ENCODE results near the gene TYW3. TPM values are rescaled to one million over a fixed set of nuclear protein-coding genes. Genes with fewer than 3 reads are reported as not detected.
A peak's percentile ranks its signal among the peaks of the same experiment; 100 is the strongest.

Gene TYW3
- total and polyA plus RNA-seq, 2 of the 8 experiments (the other 6 are each of a cell fraction or from before 2014, with no cell fraction given) = 6.9 to 31.4 TPM

- H3K56ac ChIP-seq (replicated peaks; ENCODE audit: insufficient read length, low read depth, low read length) = no peak overlapping the region
- TF ChIP-seq RBBP5 (IDR thresholded peaks at IDR 0.05; ENCODE audit: borderline replicate concordance, low read depth, low read length) = no peak
- TF ChIP-seq CEBPB (IDR thresholded peaks at IDR 0.05; ENCODE audit: low read depth, low read length) = 0 out of 2 replicates have a peak, but pooled peaks have one; percentile 21
- no peak for TF ChIP-seq USF2 (IDR thresholded peaks at IDR 0.05; ENCODE audit: low read length)
- no peak for TF ChIP-seq RXRA (IDR thresholded peaks at IDR 0.05; ENCODE audit: insufficient read depth, low read depth, low read length)
- TF ChIP-seq NANOG (IDR thresholded peaks at IDR 0.05; ENCODE audit: insufficient read depth, low read depth, low read length, poor library complexity, severe bottlenecking) = no peak
- 95% methylated on average over 1 of the region's 1 CpG; no CpG with 5 or more reads in 1 of the 2 experiments for WGBS, 2 experiments (ENCODE audit: extremely low coverage in 1 of 2, insufficient coverage in 1 of 2, insufficient read length in 1 of 2, insufficient replicate concordance in 2 of 2, low coverage in 1 of 2, low lambda C conversion rate in 2 of 2, missing lambda C conversion rate in 1 of 2)
- no peak overlapping the region for H3K4ac ChIP-seq (replicated peaks; ENCODE audit: insufficient read length, low read depth, low read length)
- H2BK120ac ChIP-seq (replicated peaks; ENCODE audit: low read depth, low read length) = no peak overlapping the region
- no peak overlapping the region for H3K4me2 ChIP-seq (ENCODE audit: insufficient read depth in 1 of 2, low read depth in 2 of 2, low read length in 2 of 2)
- FAIRE-seq (no peak), DNase-seq (ENCODE audit: low read depth in 1 of 2, low spot score in 2 of 2) (no peak)
- H4K91ac ChIP-seq (replicated peaks; ENCODE audit: insufficient read length, low read length) = no peak overlapping the region
- H3K4me3 ChIP-seq (ENCODE audit: extremely low read depth in 1 of 4, insufficient read depth in 2 of 4, low read depth in 3 of 4, low read length in 4 of 4) = no peak overlapping the region
- H3K23me2 ChIP-seq (ENCODE audit: low read depth, low read length) = no peaks in the 10 kb centered on the region
- no peaks in the 10 kb centered on the region for H3K4me1 ChIP-seq (replicated peaks in 1 of 4; ENCODE audit: control insufficient read depth in 3 of 4, insufficient read depth in 4 of 4, low read length in 3 of 4)
- POLR2A ChIA-PET (ENCODE audit: partially characterized antibody) = no interaction called here
- H3K9ac ChIP-seq (replicated peaks in 1 of 4; ENCODE audit: extremely low read depth in 1 of 4, low read depth in 3 of 4, low read length in 3 of 4) = no peak overlapping the region
- H2BK20ac ChIP-seq (ENCODE audit: low read length) = no peak overlapping the region
- no peak overlapping the region for H3K18ac ChIP-seq (ENCODE audit: extremely low read depth, low read length)
- no peak overlapping the region for H2BK12ac ChIP-seq (ENCODE audit: low read depth, low read length)
- H4K8ac ChIP-seq (ENCODE audit: extremely low read depth, insufficient read depth, low read length) = no peak overlapping the region
- H3K23ac ChIP-seq (ENCODE audit: insufficient read length) = no peak overlapping the region
- CTCF ChIA-PET (ENCODE audit: partially characterized antibody) = interaction anchor here (0.7 to 1.6 kb wide), 3 partner anchors 9 to 28 kb away, joined by 4 to 7 read pairs (median 4); no protein-coding TSS in a partner anchor
- H2AK5ac ChIP-seq (ENCODE audit: low read depth, low read length) = no peak overlapping the region
- no peak overlapping the region for H4K5ac ChIP-seq (ENCODE audit: insufficient read length, low read depth, low read length)
- no peak overlapping the region for H2BK5ac ChIP-seq (ENCODE audit: low read depth, low read length)
- H2AFZ ChIP-seq (ENCODE audit: low read length) = no peak overlapping the region
- no peak overlapping the region for H3K14ac ChIP-seq (ENCODE audit: insufficient read length)
- H3K9me3 ChIP-seq (ENCODE audit: insufficient read depth in 2 of 2, low read depth in 1 of 2, low read length in 1 of 2) = no peaks in the 10 kb centered on the region
- H3K79me1 ChIP-seq (ENCODE audit: low read depth, low read length) = no peaks in the 10 kb centered on the region
- no peak overlapping the region for H3K27ac ChIP-seq (ENCODE audit: low read depth, low read length)
- no peaks in the 10 kb centered on the region for H3K79me2 ChIP-seq (ENCODE audit: control insufficient read depth in 1 of 2, insufficient read depth in 2 of 2, low read length in 2 of 2)
- peaks cover 0 to 2% of the 10 kb centered on the region in 2 experiments for H4K20me1 ChIP-seq (replicated peaks in 1 of 2; ENCODE audit: control insufficient read depth in 1 of 2, insufficient read depth in 2 of 2, low read length in 2 of 2)
- no peak overlapping the region for H2BK15ac ChIP-seq (ENCODE audit: low read length)
- peaks cover 0 to 10% (median 4%) of the 10 kb centered on the region in 4 experiments; a peak in 4 of 8 replicates for H3K36me3 ChIP-seq (ENCODE audit: control insufficient read depth in 2 of 4, insufficient read depth in 4 of 4, low read length in 3 of 4)
- H3K27me3 ChIP-seq (replicated peaks in 1 of 4; ENCODE audit: control insufficient read depth in 3 of 4, extremely low read depth in 1 of 4, insufficient read depth in 3 of 4, low read length in 3 of 4) = no peaks in the 10 kb centered on the region
These were observed 16.1 kb upstream of the TYW3 start for GRCh38 chr1:74716822-74717221.
